ENCODE results near the gene COPS3.

COPS3 gene

DNA sequence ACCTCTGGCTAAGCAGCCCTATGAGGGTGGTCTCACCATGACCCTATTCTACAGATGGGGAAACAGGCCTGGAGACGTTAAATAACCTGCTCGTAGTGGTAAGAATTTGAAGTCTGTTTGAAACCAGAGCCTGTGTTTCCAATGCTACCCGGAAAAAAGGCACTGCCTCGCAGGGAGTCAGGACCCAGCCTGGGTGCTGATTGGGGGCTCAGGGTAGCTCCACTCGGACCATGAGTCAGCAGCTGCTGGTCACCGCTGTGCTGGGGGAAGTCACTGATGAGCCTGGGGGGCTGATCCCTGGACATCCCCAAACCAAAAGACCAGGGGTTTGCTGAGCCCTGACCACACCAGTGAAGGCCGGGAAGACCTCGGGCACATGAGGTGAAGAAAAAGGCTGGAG is 65.5 kb downstream of the COPS3 start:
- DNase-seq = no peak

- no peak for DNase-seq
Measured at GRCh38 chr17:17214646-17215436, 66.2 kb downstream of the COPS3 start.

DNA sequence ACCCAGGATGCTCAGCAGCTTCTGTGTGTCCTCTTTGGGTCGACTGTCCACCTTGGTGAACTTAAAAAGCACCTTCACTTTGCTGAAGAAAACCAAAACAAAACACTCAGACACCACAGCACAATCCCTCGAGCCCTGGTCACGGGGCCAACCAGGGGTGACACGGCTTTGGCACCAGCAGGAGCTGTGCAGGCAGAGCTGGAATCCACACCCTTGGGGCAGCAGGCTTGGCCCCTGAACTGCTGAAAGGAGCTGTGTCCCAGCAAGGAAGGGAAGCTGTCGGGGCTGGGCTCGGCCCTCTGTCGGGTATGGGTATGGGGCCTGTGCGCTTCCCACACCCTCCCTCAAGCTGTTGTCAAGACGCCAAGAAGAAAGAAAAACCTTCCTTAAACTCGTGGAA is 67.3 kb downstream of the COPS3 start:
- DNase-seq = no peak

- DNase-seq = no peak
Measured at GRCh38 chr17:17207998-17208397, 73.0 kb downstream of the COPS3 start.

DNA sequence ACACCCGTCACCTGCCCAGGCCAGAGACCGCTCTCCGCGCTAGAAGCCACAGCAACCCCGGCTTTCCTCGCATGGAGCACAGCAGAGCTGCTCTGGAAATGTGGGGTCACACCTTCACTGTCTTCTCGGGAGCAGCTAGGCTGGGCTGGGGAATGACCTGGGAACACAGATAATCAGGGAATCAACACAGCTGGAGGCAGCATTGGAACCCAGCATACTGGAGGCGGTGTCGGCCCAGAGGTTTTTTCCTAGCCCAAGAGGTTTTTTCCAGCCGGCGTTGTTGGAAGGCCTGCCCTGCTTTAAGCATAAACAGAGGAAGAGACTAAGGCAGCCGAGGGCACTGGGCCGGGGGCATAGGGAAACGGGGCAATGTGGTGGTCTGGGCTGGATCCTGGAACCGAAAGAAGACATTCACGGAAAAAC is 74.1 kb downstream of the COPS3 start:
- DNase-seq = no peak

- DNase-seq = peak; percentile 90
Measured at GRCh38 chr17:17206124-17206912, 74.7 kb downstream of the COPS3 start, which contains the start of gene PLD6. TSS of gene PLD6 (minus strand) at chr17:17206333. CDS start at chr17:17206286, 47 bp downstream.

DNA sequence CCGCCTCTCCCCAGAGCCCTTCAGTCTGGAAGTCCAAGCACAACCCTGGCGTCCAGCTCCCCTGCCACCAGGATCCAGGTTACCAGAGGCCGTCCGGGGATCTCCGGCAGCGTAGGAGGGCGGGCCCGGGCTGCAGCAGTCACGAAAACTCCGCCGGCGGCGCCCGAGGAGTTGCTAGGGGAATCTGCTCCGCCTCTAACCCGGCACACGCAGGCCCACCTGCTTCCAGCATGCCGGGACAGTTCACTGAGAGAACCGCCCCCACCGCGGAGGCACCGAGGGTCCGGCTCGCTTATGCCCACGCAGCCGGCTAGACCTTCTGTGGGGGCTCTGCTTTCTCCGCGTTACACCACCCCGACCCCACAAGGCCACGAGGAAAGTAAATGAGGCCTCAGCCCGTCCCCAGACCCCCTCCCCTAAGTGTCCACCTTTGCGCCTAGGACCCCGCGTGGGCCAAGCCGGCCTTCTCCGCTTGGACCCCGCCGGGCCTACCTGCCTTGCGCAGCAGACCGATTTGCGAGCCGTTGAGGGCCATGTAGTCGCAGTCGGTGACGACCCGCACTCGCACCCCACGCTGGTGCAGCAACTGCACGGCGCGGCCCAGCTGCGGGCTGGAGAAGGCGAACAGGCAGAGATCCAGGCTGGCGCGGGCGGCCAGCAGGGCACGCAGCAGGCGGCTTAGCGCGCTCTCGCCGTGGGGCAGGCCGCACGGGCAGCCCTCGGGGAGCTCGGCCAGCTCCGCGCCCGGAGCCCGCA is 75.5 kb downstream of the COPS3 start:
- peak; percentile 46 for DNase-seq

GRCh38 chr17:17204635-17205231 is 76.3 kb downstream of the COPS3 start:
- no peak for DNase-seq

DNA sequence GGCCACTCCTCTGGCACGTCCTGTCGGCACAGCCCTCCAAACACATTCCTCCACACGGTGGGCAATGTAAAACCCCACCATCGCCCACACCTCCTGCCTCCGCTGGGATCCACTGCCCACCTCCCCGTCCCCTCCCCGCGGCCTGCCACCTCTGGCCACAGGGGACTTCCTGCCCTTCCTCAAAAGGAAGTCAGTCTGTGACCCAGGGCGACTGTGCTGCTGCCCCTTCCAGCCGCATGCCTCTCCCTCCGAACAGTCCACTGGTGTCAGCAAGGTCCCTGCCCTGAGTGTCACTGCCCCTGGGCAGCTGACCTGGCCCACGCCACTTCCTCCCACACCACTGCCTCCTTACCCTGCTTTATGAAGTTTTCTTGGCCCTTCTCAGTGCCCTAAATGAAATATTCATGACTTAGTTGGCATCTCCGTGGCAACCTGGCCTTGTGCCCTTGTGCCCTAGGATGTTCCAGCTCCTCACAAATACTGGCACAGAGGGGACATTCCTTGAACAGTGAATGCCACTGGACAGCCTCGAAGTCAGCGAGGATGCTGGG is 76.9 kb downstream of the COPS3 start:
- no peak for DNase-seq

GRCh38 chr17:17203173-17203730 is 77.8 kb downstream of the COPS3 start:
- no peak for DNase-seq

DNA sequence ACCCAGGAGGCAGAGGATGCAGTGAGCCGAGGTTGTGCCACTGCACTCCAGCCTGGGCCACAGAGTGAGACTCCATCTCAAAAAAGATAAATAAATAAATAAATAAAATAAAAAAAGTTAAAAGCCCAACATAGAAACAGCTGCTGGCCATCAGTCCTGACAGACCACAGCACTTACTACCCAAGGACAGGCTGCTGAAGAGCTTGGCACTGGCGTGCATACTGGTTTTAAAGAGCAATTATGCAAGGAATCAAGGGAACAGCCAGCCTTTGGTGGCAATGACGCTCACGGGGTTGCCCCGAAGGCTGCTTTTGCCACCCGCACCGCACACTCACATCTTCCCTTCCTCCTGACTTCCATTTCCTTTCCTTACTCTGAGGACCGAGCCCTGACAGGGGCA is 79.1 kb downstream of the COPS3 start:
- no peak for DNase-seq

GRCh38 chr17:17201271-17201670 is 79.8 kb downstream of the COPS3 start:
- no peak for DNase-seq

GRCh38 chr17:17200831-17201230 is 80.2 kb downstream of the COPS3 start:
- DNase-seq = no peak

DNA sequence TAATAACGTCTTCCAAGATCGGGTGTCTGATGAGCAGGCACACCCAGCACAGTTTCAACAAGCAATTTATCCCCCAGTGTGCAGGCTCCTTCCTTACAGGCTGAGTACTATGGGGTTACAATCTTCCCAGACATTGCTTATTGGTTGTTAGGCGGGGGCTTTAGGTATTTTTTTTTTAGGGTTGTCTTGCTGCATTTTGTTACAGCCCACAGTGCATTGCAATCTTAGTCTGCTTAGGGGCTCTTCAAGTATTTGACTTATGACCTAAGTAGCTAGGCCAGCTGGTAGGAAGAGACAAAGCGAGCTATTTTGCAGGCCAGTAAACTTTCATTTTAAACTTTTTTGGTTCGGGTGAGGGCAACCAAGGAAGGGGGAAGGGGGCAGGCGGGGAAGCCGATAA is 80.7 kb downstream of the COPS3 start:
- DNase-seq = no peak

DNA sequence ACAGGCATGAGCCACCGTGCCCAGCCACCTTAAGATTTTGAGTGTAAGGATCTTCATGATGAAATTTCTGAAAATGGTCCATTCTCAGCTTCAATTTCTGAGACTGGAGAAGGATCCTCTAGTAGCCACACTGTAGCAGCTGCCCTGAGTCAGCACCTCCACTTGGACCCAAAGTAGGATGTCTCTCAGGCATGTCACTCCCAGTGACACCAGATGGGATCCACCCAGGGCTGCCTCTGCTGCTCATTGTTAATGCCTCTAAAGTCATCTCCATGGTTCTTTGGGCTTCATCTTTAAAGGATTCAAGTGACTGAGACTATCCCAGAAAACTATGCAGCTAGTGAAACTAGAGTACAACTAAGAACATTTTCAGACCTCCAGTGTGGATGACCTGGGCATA is 82.8 kb downstream of the COPS3 start:
- no peak for DNase-seq

- DNase-seq = no peak
Measured at GRCh38 chr17:17196776-17197175, 84.3 kb downstream of the COPS3 start.

Measured in T-helper 9 cell (primary cell).